MM.1S (cell line): ENCODE results near the gene AMOTL2.

ENCODE experiments used
- EZH2 ChIP-seq: fragments of 300-600 bp; sonication (generic); optimal IDR thresholded peaks from 2 replicates; pipeline ENCODE3; 2017; ENCODE audit warnings: low read depth, mild to moderate bottlenecking, antibody characterized with exemption, low read length, mixed read lengths
- EZH2phosphoT487 ChIP-seq: fragments of 300-600 bp; sonication (generic); IDR thresholded peaks from 2 replicates; pipeline ENCODE4 v1.6.1; 2018; ENCODE audit warnings: antibody characterized with exemption, low read length
- TF ChIP-seq, protein P1 (sequence below): fragments of 300-600 bp; sonication (generic); IDR thresholded peaks from 2 replicates; pipeline ENCODE4 v1.5.1; 2016; ENCODE audit warnings: antibody characterized with exemption, low read length, mixed read lengths

DNA sequence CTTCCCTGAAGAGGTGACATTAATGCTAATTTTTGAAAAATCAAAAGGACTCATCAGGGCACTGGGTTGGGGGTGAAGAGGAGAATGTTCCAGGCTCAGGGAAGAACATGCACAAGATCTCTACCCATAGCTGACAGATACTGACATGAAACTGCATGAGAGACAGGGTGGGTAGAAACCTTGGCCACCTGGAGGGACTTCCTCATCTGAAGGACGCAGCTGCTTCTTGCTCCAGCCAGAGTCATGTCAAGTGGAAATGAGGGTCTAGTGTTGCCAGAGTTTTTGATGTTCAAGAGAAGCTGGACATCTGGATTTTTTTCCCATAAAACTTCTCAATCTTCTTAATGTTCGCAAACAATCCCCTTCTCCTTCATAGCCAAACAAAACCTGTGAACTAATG lies 29.7 kb downstream of the AMOTL2 start:
- TF ChIP-seq EZH2 (no peak), EZH2phosphoT487 (no peak)
- TF ChIP-seq, protein P1, sequence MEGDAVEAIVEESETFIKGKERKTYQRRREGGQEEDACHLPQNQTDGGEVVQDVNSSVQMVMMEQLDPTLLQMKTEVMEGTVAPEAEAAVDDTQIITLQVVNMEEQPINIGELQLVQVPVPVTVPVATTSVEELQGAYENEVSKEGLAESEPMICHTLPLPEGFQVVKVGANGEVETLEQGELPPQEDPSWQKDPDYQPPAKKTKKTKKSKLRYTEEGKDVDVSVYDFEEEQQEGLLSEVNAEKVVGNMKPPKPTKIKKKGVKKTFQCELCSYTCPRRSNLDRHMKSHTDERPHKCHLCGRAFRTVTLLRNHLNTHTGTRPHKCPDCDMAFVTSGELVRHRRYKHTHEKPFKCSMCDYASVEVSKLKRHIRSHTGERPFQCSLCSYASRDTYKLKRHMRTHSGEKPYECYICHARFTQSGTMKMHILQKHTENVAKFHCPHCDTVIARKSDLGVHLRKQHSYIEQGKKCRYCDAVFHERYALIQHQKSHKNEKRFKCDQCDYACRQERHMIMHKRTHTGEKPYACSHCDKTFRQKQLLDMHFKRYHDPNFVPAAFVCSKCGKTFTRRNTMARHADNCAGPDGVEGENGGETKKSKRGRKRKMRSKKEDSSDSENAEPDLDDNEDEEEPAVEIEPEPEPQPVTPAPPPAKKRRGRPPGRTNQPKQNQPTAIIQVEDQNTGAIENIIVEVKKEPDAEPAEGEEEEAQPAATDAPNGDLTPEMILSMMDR = no peak
